K562 (cell line): ENCODE measurements around the gene MALAT1. TPM values are rescaled to one million over a fixed set of nuclear protein-coding genes. Genes with fewer than 3 reads are reported as not detected.
A peak's percentile ranks its signal among the peaks of the same experiment; 100 is the strongest.

Source experiments
- CBFA2T2 ChIP-seq: fragments of 450-650 bp; conservative IDR thresholded peaks from 2 replicates; pipeline ENCODE4 v1.6.1; 2017; ENCODE audit warnings: mild to moderate bottlenecking
- E2F4 ChIP-seq: sonication (generic); formaldehyde crosslinking; IDR thresholded peaks from 2 replicates; pipeline ENCODE4 v1.8.0; 2022; ENCODE audit warnings: mild to moderate bottlenecking, low read depth, missing genetic modification reagents
- FOXM1 ChIP-seq, 2 experiments: fragments of 450-650 bp in 1 of 2; sonication (generic) in 1 of 2; formaldehyde crosslinking in 1 of 2; IDR thresholded peaks; 2 replicates each; pipeline versions ENCODE4 v1.6.1 to v1.9.0; 2017 to 2022; ENCODE audit warnings: low read depth in 2 of 2, mild to moderate bottlenecking in 2 of 2, missing genetic modification reagents in 1 of 2, moderate library complexity in 1 of 2
- HLTF ChIP-seq: fragments of 450-650 bp; IDR thresholded peaks from 2 replicates; pipeline ENCODE4 v1.6.1; 2016
- HOXB6 ChIP-seq: fragments of 250-450 bp; sonication (Bioruptor Pico); IDR thresholded peaks from 2 replicates; pipeline ENCODE4 v1.5.1; 2022; ENCODE audit warnings: mild to moderate bottlenecking, borderline replicate concordance
- NCOA1 ChIP-seq: fragments of 450-650 bp; IDR thresholded peaks from 2 replicates; pipeline ENCODE4 v1.6.1; 2016; ENCODE audit warnings: low read depth
- PHF21A ChIP-seq: fragments of 450-650 bp; IDR thresholded peaks from 2 replicates; pipeline ENCODE4 v1.6.1; 2017; ENCODE audit warnings: low read depth, borderline replicate concordance
- RAD21 ChIP-seq, 2 experiments: fragments of 250-450 bp in 1 of 2; fragments of 450-650 bp in 1 of 2; sonication (Bioruptor Pico) in 1 of 2; formaldehyde crosslinking in 1 of 2; IDR thresholded peaks in 1 of 2; conservative IDR thresholded peaks in 1 of 2; 2 replicates each; pipeline versions ENCODE4 v1.4.0 to v1.8.0; 2020 to 2022; ENCODE audit warnings: mild to moderate bottlenecking in 2 of 2, moderate library complexity in 1 of 2
- TFAP4 ChIP-seq: sonication (generic); formaldehyde crosslinking; IDR thresholded peaks from 2 replicates; pipeline ENCODE4 v1.8.0; 2022; ENCODE audit warnings: missing genetic modification reagents, mild to moderate bottlenecking, moderate library complexity, borderline replicate concordance
- ZNF146 ChIP-seq: IDR thresholded peaks from one replicate; pipeline ENCODE4 v1.6.1; 2018; ENCODE audit warnings: missing compliant biosample characterization; ENCODE audit not compliant: unreplicated experiment
- ZNF217 ChIP-seq: sonication (generic); formaldehyde crosslinking; IDR thresholded peaks from 2 replicates; pipeline ENCODE4 v1.8.0; 2022; ENCODE audit warnings: mild to moderate bottlenecking, missing genetic modification reagents
- ZNF764 ChIP-seq: fragments of 250-450 bp; sonication (Bioruptor Pico); IDR thresholded peaks from 2 replicates; pipeline ENCODE4 v1.4.0; 2020; ENCODE audit warnings: low read depth, mild to moderate bottlenecking, moderate library complexity
- polyA plus RNA-seq, 8 experiments: library from polyadenylated mRNA; depleted of rRNA in 4 of 8; stranded (reverse) in 5 of 8; unstranded in 3 of 8; fragments of >200 nt; fragmentation: Nextera tagmentation in 2 of 8; fragmentation: Illumina TruSeq in 1 of 8; extraction: Ambion mirVana in 2 of 8; extraction: Trizol in 1 of 8; gene quantifications; 2 replicates each; pipeline versions ENCODE4 v1.2.1 to v1.2.3, GENCODE V29; 2011 to 2014; ENCODE audit warnings: inconsistent platforms in 1 of 8, missing spikeins in 1 of 8
- total RNA-seq, 7 experiments: library from RNA; depleted of rRNA in 6 of 7; stranded (reverse); fragments of >200 nt in 6 of 7; fragmentation: Illumina TruSeq in 2 of 7; extraction: Trizol in 2 of 7; gene quantifications; 2 replicates each; pipeline versions ENCODE4 v1.2.1 to v1.2.3, GENCODE V29; 2011 to 2021; ENCODE audit warnings: low replicate concordance in 1 of 7
- TF ChIP-seq, protein P1 (sequence below), 2 experiments: fragments of 150-350 bp in 1 of 2; IDR thresholded peaks; 2 replicates each; pipeline ENCODE4 v1.6.1; 2012 to 2016; ENCODE audit warnings: low read depth in 2 of 2, low read length in 2 of 2, mild to moderate bottlenecking in 1 of 2, moderate library complexity in 1 of 2
- TF ChIP-seq, protein P2 (sequence below): fragments of 450-650 bp; IDR thresholded peaks from 2 replicates; pipeline ENCODE4 v1.6.1; 2016; ENCODE audit warnings: missing biosample characterization, missing genetic modification characterization
- TF ChIP-seq, protein P3 (sequence below): fragments of 450-650 bp; formaldehyde crosslinking; IDR thresholded peaks from 2 replicates; pipeline ENCODE4 v1.4.0; 2020; ENCODE audit warnings: mild to moderate bottlenecking, moderate library complexity

MALAT1 gene
- total and polyA plus RNA-seq, 9 of the 15 experiments (the other 6 are each of a cell fraction or from before 2014, with no cell fraction given): 363 to 8,715 (median 2,351) TPM

DNA sequence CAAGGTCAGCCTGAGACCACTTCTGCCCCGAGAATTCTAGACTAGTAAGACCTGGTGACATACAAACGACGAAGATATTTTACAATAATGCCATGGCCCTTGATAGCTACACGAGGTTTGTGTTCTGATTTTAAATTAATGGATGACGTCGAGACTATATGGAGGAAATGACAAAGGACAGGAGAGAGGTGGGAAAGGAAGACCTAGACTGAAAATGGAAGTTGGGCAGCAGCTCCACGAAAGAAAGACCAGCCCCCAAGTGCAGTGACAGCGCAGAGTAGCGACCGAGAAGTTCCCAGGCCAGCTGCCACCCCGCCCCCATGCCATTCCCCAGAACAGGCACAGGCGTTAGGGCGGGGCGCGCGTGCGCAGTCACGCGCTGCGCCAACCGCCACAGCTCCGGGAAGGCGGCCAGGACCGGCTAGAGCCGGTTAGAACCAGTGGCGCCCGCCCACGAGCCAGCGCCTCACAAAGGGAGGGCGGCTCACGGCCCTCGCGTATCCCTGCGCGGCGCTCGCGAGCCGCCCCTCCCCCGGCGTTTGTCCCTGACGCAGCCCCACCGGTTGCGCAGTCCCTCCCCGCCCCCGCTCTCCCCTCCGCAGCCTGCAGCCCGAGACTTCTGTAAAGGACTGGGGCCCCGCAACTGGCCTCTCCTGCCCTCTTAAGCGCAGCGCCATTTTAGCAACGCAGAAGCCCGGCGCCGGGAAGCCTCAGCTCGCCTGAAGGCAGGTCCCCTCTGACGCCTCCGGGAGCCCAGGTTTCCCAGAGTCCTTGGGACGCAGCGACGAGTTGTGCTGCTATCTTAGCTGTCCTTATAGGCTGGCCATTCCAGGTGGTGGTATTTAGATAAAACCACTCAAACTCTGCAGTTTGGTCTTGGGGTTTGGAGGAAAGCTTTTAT is 1.5 kb upstream of the MALAT1 start (continued):
- TF ChIP-seq, protein P1, sequence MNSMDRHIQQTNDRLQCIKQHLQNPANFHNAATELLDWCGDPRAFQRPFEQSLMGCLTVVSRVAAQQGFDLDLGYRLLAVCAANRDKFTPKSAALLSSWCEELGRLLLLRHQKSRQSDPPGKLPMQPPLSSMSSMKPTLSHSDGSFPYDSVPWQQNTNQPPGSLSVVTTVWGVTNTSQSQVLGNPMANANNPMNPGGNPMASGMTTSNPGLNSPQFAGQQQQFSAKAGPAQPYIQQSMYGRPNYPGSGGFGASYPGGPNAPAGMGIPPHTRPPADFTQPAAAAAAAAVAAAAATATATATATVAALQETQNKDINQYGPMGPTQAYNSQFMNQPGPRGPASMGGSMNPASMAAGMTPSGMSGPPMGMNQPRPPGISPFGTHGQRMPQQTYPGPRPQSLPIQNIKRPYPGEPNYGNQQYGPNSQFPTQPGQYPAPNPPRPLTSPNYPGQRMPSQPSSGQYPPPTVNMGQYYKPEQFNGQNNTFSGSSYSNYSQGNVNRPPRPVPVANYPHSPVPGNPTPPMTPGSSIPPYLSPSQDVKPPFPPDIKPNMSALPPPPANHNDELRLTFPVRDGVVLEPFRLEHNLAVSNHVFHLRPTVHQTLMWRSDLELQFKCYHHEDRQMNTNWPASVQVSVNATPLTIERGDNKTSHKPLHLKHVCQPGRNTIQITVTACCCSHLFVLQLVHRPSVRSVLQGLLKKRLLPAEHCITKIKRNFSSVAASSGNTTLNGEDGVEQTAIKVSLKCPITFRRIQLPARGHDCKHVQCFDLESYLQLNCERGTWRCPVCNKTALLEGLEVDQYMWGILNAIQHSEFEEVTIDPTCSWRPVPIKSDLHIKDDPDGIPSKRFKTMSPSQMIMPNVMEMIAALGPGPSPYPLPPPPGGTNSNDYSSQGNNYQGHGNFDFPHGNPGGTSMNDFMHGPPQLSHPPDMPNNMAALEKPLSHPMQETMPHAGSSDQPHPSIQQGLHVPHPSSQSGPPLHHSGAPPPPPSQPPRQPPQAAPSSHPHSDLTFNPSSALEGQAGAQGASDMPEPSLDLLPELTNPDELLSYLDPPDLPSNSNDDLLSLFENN (IDR thresholded peaks at IDR 0.05; ENCODE audit: low read depth in 2 of 2, low read length in 2 of 2): no peak
- no peak for TF ChIP-seq ZNF217
- no peak for TF ChIP-seq CBFA2T2
- TF ChIP-seq, protein P2, sequence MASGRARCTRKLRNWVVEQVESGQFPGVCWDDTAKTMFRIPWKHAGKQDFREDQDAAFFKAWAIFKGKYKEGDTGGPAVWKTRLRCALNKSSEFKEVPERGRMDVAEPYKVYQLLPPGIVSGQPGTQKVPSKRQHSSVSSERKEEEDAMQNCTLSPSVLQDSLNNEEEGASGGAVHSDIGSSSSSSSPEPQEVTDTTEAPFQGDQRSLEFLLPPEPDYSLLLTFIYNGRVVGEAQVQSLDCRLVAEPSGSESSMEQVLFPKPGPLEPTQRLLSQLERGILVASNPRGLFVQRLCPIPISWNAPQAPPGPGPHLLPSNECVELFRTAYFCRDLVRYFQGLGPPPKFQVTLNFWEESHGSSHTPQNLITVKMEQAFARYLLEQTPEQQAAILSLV (tag): no peak
- TF ChIP-seq RAD21 (CRISPR knock-in tag; conservative IDR thresholded peaks at IDR 0.05 in 1 of 2, IDR thresholded peaks at IDR 0.05 in 1 of 2): peak in 1 of 2 experiments; percentile 47
- TF ChIP-seq FOXM1 (IDR thresholded peaks at IDR 0.05; ENCODE audit: low read depth): no peak
- TF ChIP-seq FOXM1 (CRISPR knock-in tag; IDR thresholded peaks at IDR 0.05; ENCODE audit: low read depth): no peak
- no peak for TF ChIP-seq ZNF146 (CRISPR knock-in tag)
- no peak for TF ChIP-seq E2F4 (CRISPR knock-in tag)
- TF ChIP-seq, protein P3, sequence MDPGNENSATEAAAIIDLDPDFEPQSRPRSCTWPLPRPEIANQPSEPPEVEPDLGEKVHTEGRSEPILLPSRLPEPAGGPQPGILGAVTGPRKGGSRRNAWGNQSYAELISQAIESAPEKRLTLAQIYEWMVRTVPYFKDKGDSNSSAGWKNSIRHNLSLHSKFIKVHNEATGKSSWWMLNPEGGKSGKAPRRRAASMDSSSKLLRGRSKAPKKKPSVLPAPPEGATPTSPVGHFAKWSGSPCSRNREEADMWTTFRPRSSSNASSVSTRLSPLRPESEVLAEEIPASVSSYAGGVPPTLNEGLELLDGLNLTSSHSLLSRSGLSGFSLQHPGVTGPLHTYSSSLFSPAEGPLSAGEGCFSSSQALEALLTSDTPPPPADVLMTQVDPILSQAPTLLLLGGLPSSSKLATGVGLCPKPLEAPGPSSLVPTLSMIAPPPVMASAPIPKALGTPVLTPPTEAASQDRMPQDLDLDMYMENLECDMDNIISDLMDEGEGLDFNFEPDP (CRISPR knock-in tag): no peak
- TF ChIP-seq HOXB6: no peak
- TF ChIP-seq NCOA1: peak; percentile 94
- no peak for TF ChIP-seq HLTF
- peak; percentile 98 for TF ChIP-seq TFAP4
- TF ChIP-seq PHF21A: no peak
- no peak for TF ChIP-seq ZNF764 (CRISPR knock-in tag)
